HG03097 (cell line): Measurements from ENCODE around the gene SLC9A1.

Experiments used
- ATAC-seq: cut with Tn5 transposase; IDR thresholded peaks from one replicate; pipeline ENCODE4 v1.9.1; 2021; ENCODE audit not compliant: unreplicated experiment, low FRiP score

SLC9A1 gene

DNA sequence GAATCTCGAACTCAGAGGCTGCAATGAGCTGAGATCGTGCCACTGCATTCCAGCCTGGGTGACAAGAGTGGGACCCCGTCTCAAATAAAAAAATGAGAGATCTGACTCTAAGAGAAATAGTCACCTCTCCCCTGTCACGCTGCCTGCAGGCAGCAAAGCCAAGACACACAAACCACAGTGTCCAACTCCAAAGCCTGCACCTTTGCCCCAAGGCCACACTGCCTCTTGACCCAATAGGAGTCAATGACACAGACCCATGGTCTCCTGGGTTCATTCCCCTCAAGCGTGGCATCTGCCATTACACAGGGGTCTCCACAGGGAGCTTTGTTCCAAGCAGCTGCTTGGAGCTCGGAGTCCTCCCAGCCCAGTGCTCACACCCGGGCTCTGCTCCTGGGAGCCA is 46.3 kb downstream of the SLC9A1 start:
- ATAC-seq: no peak

DNA sequence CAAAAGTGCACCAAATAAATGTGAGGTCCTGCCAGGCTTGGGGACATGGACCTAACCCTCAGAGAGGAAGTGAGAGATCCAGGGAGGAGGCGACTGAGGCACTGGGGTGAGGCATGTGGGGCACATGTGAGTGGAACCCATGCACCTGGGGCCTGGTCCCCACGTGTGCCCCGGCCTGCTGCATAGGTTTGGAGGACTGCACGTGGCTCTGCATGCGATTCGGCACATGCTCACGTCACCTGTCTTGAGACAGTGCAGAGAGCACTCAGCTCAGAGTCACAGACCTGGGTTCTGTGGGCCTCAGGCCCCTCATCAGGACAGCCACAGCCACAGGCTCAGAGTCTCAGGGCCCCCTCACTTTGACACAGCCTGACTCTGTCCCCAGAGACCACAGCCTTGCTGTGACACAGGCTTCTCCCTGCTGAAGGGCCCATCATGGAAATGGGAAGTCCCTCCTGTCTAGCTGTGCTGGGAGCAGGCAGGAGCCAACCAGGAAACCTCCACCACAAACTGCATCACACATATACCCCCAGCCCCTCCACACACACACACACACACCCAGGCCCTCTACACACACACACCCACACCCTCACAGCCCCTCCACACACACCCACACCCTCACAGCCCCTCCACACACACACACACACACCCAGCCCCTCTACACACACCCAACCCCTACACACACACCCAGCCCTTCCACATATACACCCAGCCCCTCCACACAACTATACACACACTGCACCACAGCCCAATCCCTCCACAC is 48.2 kb downstream of the SLC9A1 start:
- ATAC-seq: no peak

DNA sequence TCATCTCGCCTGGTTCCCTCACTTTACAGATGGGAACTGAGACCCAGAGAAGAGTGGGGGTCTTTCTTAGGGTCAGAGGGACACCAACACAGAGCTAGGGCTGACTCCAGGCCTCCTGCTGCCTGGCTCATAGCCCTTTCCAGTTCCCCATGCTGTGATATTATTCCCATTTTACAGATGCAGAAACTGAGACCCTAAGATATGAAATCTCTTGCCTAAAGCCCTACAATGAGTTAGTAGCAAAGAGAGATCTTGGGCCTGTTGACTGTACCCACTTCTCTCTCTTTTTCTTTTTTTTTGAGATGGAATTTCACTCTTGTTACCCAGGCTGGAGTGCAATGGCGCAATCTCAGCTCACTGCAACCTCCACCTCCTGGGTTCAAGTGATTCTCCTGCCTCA is 49.9 kb downstream of the SLC9A1 start:
- ATAC-seq: no peak

DNA sequence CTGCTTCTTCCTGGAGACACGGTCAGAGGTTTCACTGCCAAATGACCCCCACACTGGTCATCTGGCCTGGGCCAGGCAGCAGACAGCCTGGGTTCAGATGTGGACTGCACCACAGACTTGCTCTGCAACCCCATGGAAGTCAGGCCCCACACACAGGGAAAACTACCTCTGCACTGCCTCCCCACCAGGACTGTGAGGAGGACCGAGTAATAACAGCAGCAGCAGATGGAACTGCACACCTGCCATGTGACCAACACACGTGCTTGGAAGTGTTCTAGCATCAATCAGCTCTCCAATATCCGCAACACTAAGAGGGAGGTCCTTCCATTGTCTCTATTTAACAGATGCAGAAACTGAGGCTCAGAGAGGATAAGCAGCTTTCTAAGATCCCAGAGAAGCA is 51.4 kb downstream of the SLC9A1 start:
- ATAC-seq: no peak

DNA sequence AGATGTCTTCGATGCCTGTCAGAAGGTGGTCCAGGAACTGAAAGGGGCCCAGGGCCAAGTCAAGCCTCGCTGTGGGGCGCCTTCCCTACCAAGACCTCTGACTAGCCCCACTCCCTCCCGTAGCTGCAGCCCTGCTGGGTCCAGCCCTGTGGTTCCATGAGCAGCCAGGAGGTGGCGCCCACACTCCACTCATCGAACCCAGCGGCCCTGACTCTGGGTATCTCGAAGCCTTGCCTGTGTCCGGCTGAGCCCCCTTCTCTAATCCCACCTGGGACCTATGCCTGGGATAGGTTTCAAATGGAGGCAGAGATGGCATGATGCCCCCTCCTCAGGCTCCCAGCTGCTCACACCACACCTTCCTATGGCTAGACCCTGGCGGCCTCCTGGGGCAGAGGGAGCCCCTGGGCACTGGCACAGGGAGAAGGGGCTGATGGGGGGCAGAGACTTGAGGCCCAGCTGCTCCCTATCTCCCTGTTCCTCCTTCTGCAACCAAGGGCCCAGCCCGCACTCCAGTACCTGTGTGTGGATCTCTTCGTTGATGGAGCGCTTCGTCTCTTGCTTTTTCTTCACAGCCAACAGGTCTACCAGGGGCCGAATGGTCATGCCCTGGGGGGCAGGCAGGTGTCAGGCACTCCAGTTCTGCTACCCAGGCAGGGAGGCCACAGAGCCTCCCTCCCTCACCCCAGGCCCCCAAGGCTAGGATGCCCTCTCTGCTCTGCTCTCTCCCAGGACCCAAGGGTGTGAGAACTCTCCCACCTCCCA is 52.0 kb downstream of the SLC9A1 start:
- ATAC-seq: no peak

DNA sequence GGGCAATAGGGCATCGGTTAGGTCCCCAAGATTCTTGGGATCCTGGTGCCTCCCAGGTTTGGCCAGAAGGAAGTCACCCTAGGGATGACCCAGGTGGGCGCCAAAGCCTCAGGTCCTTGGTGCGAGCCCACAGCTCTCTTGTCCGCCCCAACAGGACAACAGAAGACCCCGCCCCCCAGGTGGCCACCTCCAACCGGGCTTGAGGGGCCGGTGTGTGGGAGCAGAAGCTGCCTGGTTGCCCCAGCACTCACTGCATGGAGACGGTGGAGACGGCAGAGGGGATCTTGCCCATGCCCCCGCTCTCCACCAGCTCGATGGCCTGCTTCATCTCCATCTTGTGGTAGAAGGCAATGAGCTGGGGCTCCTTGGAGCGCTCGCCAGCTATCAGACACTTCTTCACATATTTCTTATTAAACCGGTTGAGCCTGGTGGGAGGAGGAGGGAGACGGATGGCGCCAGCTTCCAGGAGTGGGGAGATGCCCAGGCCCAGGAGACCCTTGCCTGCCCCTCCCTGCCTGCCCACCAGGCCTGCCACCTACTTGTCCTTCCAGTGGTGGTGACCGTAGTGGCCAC is 52.7 kb downstream of the SLC9A1 start:
- ATAC-seq: no peak

DNA sequence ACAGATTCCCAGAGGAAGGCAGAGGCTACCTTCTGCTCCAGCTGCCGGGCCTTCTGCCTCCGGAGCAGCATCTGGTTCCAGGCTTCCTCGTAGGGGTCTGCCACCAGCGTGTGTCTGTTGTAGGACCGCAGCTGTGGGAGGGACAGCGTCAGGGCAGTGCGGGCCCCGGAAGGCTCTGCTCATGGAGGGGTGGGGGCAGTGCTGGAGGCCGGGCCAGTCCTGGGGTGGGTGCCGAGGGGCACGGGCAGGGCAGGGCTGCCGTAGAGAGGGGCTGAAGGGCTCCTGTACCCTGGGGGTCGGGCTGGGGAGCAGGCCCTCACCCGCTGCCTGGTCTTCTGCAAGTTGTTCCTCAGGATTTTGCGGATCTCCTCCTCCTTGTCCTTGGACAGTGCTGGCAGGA is 53.2 kb downstream of the SLC9A1 start:
- ATAC-seq: no peak

DNA sequence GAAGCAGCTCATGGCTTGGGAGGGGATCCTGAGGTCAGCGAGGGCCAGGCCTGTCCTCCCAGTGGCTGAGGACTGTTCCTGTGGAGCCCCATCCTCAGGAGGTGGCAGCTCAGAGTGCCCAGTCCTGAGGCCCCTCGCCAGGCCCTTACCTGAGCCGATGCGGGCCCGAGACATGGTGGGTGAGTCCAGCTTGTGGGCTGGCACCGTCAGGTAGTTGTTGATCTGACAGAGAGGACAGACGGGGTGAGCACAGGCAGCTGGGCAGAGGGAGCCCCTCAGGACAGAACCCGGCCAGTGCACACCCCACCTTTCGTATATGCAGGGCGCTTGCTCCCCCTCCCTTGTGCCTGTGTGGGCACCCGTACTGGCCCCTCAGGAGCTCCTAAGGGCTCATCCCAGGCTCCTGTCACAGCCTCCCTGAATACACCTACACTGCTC is 53.9 kb downstream of the SLC9A1 start:
- no peak for ATAC-seq

DNA sequence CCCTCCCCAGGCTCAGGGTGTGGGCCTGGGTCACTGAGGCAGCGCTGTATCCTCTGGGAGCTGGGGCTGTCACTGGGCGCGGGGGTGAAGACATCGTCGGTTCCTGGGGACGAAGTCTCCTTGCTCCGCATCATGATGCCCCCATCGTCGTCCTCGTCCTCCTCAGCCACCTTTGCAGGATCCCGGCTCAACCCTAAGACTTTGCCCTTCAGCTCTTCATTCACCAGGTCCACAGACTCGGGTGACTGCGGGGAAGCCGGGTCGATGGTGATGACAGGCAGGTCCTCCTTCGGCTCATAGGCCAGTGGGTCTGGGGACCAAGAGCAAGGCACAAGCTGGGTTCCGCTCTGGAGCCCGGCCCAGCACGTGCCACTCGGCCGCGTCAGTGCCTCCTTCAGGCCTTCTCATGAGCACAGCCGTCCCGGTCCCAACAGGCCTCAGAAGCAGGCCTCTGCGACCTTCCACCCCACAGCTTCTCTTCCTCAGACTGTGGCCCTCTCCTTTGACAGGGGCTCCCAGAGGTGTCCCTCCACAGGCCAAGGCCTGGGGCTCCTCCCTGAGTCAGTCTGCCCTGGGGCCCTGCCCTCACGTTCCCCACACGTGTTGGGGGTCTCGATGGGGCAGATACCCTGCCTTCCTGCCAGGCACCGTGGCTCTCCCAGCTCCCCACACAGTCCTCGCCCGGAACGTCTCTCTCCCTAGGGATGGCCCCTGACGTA is 54.4 kb downstream of the SLC9A1 start:
- ATAC-seq: no peak

DNA sequence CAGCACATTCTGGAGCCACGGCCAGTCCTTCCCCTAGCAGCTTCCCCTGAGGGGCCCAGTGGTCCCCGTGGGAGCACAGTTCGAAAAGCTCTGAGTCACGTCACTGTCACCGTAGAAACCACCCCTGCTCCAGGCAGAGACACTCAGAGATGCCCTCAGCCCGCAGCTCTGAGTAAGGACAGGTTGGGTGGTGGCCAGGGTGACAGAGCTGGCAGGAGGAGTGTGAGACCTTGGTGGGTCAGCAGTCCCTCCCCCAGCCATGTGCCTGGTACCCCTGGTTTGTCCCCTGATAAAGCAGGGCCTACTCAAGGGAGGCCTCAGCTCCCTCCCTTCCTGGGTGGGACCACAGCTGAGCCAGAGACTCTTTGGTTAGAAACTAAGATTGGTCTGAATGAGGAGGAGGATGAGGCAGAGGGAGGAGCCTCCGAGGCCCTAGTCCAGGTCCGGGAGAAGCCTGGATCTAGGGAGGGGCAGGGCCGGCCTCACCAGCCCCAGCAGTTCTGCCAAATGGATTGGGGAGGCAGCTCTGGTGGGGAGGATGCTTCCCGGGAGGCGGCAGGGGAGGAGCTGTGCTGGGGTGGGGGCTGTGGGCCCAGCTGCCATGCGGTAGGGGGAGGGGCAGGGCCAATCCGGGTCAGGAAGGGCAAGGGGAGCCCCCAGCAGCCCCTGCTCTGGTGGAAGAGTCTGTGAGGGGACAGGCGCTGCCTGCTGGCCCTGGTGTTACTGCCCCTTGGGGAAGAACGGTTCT is 55.2 kb downstream of the SLC9A1 start:
- ATAC-seq: no peak

DNA sequence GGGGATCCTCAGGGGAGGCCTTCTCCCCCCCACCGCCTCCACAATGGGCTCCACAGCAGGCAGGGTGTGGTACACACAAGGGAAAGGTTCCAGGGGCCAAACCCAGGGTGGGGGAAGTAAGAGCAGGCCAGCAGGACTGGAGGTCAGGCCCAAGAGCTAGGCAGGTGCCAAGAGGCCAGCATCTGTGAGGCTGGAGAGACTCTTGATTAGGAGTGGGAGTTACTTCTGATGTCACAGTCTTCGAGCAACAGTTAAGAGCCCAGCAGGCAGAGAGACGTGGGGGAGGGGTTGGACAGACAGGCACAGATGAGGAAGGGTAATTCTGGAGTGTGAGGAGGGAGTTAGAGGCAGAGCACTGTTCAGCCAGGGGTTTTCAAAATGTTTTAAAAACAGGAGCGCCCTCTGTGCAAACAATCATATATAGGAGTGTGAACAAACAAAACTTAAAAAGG is 55.8 kb downstream of the SLC9A1 start:
- no peak for ATAC-seq

DNA sequence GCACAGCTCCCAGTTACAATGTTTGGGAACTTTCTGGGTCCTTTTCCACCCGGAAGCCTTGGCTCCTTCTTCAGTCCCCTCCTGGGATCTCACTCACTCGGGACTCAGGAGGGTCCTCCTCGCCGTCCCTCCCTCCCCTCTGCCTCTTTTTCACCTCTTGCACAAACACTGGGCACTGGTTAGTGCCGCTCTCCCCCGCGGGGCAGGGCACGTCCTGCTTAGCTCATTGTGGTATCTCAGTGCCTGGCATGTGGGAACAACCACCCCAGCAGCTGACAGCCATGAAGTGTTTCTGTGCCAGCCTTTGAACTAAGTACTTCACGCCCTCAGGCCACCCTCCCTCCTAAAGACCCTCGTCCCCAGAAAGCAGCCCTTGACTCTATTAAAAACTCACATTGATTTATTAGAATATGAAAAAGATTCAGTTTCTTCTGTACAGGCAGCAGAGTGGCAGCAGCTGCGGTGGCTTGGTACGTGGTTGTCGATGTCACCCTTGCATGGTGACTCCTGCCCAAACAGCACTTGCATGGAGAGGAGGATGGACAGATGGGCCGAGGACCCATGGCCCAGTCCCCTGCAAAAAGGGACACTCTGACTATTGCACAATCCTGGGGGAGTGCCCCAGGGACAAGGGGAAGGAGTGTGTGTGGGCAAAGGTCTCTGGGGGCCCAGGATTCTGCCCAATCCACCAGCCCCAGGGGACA is 56.3 kb downstream of the SLC9A1 start:
- ATAC-seq: no peak

DNA sequence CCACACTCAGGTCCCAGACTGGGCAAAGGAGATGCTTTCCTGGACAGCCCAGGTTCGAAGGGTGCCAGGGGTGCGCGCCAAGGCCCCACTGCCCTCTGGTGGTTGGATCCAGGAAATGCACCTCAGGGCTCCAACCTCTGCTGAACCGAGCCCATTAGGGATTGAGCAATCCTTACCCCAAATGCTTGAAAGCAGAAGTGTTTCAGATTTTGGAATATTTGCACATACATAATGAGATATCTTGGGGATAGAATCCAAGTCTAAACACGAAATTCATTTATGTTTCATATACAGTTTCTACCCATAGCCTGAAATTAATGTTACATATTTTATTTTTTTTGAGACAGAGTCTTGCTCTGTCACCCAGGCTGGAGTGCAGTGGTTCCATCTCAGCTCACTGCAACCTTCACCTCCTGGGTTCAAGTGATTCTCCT is 57.4 kb downstream of the SLC9A1 start:
- ATAC-seq: no peak

DNA sequence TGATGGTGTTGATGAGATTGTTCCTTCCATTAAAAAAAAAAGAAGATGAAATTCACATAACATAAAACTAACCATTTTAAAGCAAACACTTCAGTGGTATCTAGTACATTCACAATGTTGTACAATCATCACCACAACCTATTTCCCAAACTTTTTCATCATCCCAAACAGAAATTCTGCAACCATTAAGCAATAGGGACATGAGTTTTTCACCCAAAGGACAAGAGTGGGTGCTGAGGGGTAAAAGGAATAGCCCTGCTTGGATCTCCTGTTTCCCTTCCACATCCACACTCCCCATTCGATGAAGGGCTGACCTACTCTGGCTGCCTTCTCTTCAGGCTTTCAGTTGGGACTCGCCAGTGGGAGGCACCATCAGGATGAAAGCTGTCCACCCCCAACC is 59.3 kb downstream of the SLC9A1 start:
- ATAC-seq: no peak

DNA sequence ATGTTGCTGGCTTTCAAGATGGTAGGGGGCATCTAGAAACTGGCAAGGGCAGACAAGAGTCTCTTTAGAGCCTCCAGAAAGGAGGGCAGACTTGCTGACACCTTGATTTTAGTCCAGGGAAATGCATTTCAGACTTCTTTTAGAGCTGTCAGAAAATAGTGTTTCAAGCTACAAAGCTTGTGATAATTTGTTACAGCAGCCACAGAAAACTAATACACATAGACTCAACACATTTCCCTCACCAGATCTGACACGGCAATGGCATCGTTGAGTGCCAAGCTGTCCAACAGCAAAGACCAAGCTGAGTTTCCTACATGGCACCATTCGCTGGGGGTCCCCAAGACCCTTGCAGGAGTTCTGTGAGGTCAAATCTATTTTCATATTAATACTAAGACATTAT is 62.0 kb downstream of the SLC9A1 start:
- ATAC-seq: no peak

DNA sequence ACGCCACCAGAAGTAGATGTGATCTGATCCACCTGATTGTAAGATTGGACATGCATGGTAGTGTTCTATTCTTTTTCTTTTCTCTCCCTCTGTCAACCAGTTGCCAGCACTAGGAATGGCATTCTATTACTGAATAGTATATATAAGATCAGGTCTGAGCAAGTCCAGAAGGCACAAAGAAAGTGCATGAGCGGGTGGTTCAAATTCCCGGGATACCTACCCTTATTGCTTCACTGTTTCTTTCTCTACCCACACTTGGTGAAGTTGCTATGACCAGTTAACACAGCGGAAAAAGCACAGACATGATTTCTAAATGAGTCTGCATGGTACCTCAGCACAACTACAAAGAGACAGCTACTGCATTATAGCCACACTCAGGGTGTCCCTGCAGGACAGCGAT is 64.0 kb downstream of the SLC9A1 start:
- no peak for ATAC-seq

DNA sequence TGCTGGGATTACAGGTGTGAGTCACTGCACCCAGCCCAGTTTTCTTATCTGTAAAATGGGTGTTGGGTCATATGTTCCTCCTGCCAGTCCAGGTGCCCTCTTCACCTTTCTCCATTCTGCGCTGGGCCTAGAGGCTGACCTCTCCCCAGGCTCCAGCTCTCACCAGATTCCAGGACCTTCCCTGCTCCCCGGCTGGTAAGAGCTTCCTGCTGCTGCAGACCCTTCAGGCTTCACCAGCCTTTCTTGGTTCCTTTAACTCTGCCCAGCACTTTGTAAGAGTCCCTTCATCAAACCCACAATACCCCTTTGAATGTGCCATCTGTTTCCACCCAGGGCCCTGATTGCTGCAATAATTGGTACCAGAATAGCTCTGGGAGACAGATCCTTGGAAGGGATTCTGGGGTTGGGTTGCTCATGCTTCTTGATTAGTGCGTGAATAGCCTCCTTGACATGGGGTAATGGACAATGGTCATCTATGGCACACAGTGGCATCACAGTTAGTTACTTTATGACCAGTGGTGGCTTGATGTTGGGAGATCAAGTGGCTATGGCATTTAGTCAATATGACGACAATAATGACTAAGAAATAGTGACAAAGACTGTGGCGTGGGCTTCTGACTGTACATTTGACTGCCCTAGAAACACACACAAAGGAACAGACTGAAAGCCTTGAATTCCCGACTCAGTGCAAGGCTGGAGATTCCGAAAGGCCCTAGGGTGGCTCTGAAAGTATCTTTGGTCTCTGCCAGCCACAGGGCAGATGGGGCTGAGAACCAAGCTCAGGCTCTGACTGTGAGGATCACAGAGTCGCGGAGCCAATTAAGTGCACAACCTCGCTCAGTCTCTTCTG is 67.3 kb downstream of the SLC9A1 start:
- no peak for ATAC-seq

DNA sequence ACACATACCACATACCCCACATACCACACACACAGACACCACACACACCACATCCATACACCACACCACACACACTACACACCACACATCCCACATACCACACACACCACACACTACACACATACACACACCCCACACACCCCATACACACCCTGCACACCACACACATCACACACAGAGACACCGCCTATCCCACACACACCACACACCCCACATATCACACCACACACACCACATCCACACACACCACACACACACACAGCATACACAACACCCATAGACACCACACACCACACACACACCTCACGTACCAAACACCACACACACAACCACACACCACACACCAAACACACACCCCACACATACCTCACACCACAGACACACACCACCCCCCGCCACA is 68.3 kb downstream of the SLC9A1 start:
- no peak for ATAC-seq

DNA sequence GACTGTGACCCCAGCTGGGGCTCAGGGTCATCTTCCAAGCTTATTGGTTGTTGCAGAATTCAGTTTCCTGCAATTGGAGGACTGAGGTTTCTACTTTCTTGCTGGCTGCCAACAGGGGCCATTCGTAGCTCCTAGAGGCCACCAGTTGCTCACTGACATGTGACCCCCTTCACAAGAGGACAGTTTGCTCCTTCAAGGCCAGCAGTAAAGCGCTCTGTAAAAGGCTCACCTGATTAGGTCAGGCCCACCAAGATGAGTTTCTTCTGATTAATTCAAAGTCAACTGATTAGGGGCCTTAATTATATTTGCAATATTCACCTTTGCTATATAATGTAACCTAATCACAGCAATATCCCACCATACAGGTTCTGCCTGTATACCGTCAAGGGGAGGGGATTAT is 68.9 kb downstream of the SLC9A1 start:
- ATAC-seq: no peak
